RPMI7951 (cell line): Measurements from ENCODE around the gene AEBP2. TPM values are rescaled to one million over a fixed set of nuclear protein-coding genes. Genes with fewer than 3 reads are reported as not detected.
A peak's percentile ranks its signal among the peaks of the same experiment; 100 is the strongest.

ENCODE experiments used
- DNase-seq: peaks from one replicate; pipeline ENCODE4 v3.0.0-alpha.2; 2012; ENCODE audit warnings: low read depth
- total RNA-seq: library from RNA; depleted of rRNA; stranded (reverse); fragments of >200 nt; shearing (Covaris generic); gene quantifications from 2 replicates; pipeline ENCODE4 v1.2.3, GENCODE V29; 2014

Gene AEBP2
- total RNA-seq, 1 experiment from 2014 or later: 7.3 TPM

DNA sequence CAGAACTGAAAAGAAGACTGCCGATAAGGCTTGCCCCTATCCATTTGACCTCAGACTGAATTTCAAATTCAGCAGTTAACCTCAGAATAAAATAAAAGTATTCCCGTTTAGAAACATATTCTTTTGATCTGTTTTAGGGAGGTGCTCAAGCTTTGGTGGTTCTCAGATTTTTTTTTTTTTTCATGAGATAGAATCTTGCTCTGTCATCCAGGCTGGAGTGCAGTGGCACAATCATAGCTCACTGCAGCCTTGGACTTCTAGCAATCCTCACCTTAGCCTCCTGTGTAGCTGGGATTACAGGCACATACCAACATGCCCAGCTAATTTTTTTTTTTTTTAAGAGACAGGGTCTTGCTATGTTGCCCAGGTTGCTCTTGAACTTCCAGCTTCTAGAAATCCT, 15.5 kb downstream of the AEBP2 start:
- no peak for DNase-seq

DNA sequence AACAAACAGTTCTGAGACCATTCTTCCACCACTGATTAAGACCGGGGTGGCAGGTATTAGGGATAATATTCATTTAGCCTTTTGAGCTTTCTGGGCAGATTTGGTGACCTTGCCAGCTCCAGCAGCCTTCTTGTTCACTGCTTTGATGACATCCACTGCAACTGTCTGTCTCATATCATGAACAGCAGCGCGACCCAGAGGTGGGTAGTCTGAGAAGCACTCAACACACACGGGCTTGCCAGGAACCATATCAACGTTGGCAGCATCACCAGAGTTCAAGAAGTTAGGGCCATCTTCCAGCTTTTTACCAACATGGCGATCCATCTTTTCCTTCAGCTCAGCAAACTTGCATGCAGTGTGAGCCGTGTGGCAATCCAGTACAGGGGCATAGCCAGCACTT, 16.9 kb downstream of the AEBP2 start:
- no peak for DNase-seq

DNA sequence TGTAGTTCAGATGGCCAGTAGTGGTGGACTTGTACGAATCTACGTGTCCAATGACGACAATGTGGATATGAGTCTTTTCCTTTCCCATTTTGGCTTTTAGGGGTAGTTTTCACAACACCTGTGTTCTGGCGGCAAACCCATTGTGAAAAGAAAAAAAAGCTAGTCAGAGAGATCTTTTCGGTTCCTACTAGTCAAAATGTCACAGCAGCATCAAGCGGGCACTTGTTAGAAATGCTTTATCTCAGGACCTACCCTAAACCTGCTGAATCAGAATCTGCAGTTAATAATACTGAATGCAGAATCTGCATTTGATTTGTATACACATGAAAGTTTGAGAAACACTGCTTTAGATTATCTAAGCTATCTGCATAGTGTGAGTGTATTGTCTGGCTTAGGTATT, 18.3 kb downstream of the AEBP2 start:
- DNase-seq: no peak

DNA sequence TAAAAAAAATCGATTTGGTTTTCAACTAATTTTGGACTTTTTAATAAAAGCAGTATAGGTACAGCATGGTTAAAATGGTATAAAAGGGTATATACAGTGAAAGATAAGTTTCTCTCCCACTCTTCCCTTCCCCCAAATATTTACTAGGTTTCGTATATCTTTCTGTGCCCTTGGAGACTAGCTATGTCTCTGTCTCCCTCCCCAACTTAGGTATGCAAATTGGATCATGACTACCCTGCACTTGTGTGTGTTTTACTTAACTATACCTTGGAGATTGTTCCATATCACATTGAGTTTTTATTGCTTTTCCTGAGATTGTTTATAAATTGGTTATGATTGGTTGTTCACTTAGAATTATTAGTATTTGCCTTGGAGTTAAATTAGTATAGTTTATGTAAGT, 19.4 kb downstream of the AEBP2 start:
- no peak for DNase-seq

DNA sequence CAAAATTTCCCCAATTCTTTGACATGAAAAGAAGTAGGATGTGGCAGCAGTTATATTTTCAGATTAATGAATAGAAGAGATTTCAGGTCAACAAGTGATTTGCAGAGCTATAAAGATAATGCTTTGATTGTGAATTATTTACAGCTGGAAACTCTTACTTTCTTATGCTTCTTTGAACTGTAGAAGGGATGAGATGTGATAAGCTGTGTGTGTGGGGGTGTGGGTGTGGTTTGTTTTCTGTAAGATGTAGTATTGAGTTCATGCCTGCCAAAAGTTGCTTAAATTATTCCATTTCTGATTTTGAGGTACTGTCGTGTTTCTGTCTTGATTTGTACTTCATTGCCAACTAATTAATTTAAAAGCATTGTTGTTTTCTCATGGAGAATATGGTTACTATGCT, 22.7 kb downstream of the AEBP2 start:
- DNase-seq: no peak

DNA sequence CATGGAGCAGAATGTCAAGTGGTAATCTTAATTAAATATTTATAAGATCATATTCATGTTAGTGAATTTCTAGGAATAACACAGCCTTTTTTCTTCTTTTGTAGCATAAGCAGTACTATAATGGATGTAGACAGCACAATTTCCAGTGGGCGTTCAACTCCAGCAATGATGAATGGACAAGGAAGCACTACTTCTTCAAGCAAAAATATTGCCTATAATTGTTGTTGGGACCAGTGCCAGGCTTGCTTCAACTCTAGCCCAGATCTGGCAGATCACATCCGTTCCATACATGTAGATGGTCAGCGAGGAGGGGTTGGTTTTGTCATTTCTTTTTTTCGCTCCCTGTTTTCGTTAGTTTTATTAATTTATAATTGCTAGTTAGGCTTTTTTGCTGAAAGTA, 23.1 kb downstream of the AEBP2 start:
- DNase-seq: no peak

DNA sequence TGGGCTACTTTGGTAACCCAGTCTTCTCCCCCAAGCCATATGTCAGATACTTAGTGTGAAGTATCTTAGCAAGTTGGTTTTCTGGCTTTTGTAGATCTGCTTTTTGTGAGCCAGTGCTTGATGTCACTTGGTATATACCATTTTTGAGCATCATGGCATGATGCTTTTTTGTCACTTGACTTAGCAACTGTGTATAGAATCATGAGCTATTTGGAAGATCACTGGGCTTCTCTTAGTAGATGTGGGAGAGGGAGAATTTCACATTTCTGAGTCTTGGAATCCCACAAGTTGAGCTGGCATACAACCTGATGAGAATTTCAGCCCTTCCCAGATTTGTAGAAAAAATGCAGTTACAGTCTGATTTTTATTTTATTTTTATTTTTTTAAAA, 24.9 kb downstream of the AEBP2 start:
- no peak for DNase-seq

DNA sequence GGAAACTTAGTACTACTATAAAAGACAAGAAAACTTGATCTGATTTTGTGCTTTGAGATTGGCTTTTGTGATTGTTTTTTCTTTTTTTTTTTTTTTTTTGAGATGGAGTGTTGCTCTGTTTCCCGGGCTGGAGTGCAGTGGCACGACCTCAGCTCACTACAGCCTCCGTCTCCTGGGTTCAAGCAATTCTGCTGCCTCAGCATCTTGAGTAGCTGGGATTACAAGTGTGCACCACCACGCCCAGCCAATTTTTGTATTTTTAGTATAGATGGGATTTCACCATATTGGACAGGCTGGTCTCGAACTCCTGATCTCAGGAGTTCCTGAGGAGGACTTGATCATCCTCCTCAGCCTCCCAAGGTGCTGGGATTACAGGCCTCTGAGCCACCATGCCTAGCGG, 26.4 kb downstream of the AEBP2 start:
- no peak for DNase-seq

DNA sequence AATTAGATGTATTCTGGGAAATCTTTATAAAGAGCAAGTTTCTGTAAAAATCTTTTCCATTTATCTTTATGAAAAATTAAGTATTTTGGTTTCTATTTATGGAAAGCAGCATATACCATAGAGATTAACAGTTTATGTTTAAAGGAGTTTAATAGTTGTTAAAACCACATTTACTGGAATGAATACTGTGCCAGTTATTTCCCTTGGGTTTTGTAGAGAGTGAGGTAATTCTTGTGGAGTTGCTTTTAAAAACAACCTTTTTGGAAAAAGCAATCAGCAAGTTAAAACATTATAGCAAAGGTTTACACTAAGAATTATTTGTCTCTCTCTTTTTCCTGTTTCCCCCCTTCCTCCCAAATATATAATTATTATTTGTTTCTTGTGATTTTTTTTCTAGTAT, 34.9 kb downstream of the AEBP2 start:
- DNase-seq: no peak

DNA sequence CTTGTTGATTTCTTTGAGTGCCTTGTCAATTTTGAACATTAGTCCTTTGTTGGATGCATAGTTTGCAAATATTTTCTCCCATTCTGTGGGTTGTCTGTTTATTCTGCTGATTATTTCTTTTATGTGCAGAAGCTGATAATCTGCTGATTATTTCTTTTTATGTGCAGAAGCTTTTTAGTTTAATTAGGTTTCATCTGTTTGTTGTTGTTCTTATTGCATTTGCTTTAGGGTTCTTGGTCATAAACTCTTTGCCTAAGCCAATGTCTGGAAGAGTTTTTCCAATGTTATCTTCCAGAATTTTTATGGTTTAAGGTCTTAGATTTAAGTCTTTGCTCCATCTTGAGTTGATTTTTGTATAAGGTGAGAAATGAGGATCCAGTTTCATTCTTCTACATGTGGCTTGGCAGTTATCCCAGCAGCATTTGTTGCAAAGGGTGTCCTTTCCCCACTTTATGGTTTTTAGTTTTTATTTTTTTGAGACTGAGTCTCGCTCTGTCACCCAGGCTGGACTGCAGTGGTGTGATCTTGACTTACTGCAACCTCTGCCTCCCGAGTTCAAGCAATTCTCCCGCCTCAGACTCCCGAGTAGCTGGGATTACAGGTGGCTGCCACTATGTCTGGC, 36.7 kb downstream of the AEBP2 start:
- DNase-seq: peak; percentile 13

DNA sequence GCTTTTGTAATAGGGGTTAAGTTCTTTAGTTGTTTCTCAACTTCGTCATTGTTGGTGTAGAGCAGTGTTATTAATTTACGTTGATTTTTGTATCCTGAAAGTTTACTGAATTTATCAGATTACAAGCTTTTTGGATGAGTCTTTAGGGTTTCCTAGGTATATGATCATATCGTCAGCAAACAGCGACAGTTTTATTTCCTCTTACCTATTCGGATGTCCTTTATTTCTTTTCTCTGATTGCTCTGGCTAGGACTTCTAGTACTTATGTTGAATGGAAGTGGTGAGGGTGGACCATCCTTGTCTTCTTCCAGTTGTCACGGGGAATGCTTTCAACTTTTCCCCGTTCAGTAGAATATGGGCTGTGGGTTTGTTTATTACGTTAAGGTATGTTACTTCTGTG, 37.8 kb downstream of the AEBP2 start:
- DNase-seq: no peak

DNA sequence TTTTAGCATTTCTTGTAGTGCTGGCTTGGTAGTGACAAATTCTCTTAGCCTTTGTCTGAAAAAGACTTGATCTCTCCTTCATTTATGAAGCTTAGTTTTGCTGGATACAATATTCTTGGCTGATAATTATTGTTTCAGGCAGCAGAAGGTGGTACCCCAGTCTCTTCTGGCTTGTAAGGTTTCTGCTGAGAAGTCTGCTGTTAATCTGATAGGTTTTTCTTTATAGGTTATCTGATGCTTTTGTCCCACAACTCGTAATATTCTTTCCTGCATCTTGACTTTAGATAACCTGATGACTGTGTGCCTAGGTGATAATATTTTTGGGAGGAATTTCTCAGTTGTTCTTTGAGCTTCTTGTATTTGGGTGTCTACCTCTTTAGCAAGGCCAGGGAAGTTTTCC, 41.2 kb downstream of the AEBP2 start:
- no peak for DNase-seq

DNA sequence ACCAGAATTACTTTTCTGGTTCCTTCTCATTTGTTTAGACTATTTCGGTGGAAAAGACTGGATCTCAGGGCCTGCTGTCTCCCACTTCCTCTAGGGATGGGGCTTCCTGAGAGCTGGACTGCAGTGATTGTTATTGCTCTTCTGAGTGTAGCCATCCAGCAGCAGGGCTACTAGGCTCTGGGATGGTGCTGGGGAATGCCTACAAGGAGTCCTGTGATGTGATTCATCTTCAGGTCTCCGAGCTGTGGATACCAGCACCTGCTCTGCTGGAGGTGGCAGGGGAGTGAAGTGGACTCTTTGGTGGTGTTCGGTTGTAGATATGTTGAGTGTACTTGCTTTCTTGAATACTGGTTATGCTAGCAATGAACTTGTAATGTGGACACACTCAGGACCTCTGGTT, 42.7 kb downstream of the AEBP2 start:
- DNase-seq: no peak

DNA sequence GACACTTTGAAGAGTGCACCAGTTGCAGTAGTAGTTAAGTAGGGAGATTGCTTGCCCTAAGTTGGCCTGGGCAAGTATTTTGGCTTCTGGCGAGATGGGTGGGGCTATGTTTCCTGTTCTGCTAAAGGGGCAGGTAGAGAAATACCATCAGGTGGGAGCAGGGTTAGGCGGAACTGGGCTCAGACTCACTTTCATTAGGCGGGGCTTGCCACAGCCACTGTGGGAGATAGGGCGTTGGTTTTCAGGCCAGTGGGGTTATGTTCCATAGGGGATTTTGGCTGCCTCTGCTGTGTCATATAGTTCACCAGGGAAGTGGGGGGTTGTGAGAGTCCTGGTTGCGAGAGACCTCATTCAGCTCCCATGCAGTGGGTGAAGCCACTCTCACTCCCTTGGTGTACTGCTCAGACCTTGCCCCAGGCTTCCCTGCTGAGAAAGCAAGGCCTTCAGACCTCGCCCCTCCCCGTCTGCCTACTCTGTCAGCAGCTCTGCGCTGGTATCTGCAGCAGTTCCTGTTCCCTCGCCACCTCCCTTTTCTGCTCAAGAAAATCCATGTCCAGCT, 43.3 kb downstream of the AEBP2 start:
- DNase-seq: no peak

DNA sequence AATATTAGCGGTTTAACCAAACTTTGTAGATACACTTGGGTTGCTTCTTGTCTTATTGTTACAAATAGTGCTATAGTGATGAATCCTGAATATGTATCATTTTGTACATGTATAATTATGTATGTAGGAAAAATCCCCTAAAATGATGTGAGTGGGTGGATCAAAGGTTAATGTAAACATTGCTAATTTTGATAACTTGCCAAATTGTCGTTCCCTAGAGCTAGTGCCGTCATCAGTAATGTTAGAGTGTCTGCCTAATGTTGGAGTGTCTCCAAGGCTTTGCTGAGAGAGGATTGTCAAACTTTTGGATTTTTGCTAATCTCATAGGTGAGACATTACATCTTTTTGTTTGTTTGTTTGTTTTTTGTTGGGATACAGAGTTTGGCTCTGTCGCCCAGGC, 44.4 kb downstream of the AEBP2 start:
- no peak for DNase-seq

DNA sequence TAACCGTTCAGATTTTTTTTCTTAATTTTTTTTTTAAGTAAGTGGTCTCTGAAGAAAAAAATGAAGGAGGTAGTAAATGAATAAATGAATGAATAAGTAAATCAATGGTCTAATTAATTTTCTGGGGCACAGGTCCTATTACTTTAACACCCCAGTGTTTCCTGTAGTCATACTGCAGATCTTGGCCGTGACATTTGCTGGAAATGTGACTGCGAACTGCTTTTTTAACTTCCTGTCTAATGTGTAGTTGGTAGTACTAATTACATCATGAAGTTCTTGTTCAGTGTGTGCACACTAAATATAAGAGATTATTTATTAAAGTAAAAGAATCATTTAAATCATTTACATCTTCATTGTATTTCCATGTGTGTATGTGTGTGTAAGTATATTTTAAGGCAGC, 45.4 kb downstream of the AEBP2 start:
- no peak for DNase-seq

DNA sequence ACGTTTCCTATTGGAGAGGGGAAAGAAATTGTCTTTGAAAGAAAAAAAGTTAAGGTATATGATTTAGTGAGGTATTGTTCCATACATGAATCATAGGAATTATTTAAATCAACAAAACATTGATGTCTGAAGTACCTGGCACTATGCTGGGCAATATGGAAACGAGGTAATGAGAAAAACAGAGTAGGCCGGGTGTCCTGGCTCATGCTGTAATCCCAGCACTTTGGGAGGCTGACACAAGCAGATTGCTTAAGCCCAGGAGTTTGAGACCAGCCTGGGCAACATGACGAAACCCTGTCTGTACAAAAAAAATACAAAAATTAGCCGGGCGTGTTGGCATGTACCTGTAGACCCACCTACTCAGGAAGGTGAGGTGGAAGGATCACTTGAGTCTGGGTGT, 45.9 kb downstream of the AEBP2 start:
- no peak for DNase-seq

DNA sequence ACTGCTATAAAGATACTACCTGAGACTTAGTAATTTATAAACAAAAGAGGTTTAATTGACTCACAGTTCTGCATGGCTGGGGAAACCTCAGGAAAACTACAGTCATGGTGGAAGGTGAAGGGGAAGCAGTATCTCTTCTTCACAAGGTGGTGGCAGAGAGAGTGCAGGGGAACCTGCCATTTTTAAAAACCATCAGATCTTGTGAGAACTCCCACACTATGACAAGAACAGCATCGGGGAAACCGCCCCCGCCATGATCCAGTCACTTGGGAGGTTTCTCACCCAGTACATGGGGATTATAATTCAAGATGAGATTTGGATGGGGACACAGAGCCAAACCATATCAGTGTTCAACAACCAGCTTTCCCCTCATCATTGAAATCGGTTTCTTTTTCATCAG, 49.9 kb downstream of the AEBP2 start:
- DNase-seq: no peak

DNA sequence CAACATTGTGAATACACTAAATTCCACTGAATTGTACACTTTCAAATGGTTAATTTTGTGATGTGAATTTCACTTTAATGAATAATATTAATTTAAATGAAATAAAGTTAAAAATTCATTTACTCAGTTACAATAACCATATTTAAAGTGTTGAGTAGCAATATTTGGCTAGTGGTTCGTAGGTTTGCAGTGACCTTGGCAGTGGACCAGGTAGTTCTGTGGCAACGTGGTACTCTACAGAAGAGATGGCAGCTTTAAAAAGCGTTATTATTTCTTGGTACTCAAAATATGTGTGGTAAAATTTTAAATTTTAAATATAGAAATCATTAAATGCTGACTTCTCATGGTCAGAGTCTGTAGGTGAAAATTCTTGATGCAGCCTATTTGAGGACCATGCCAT, 51.6 kb downstream of the AEBP2 start:
- DNase-seq: no peak

DNA sequence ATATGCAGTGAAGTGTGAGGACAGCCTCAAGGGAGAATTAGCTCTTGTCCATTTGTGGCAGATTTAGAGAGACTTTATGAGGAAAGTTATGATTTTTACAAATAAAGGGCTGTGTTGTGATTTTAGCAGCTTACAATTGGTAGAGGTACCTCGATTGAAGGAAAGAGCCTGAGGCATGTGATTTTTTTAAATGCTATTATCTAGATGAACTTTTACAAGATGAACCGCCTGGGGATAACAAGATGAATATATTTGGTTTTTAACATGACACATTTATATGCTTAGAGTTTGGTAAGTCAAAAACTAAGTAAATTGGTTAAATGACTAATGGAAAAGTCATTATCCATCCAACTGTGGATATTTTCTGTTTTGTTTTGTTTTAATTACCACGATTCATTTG, 52.6 kb downstream of the AEBP2 start:
- peak; percentile 2 for DNase-seq

DNA sequence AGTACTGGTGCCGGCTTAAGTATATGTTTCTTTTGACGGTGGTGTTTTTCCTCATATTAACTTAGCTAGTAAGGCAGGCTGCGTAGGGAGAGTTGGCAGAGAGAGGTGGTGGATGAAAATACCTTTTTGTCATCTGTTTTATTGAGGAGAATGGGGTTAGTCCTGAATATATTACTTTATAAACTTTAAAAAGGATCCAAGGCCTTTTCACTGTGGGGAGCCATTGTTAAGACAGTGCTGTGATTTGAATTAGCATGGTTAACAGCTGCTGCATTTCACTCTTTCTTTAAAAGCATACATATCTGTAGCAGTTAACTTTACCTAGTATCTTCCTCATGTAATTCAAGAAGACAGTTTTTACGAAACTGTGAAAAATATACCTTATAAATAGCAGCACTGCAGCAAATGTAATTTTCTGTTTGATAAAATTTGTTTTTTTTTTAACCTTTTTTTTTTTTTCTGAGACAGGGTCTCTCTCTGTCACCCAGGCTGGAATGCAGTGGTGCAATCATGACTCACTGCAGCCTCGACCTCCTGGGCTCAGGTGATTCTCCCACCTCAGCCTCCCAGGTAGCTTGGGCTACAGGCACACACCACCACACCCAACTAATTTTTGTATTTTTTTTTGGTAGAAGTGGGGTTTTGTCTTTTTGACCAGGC, 57.1 kb downstream of the AEBP2 start:
- DNase-seq: no peak

DNA sequence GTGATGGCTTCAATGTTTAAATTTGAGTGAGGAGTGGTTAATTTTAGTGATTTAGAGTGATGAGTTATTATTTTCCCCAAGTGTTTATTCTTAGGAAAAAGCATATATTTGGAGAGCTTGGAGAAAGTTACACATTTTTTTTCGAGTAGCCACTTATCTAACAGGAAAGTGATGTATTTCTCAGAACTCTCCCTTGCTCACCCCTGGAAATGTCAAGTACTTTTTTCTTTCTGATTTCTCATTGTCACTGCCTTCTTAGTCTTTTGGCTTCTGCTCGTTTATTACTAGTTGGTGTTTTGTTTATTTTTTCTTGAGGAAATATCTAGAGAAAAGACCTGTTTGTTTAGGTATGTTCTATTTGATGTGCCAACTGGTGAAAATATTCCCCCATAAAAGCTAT, 58.8 kb downstream of the AEBP2 start:
- no peak for DNase-seq

DNA sequence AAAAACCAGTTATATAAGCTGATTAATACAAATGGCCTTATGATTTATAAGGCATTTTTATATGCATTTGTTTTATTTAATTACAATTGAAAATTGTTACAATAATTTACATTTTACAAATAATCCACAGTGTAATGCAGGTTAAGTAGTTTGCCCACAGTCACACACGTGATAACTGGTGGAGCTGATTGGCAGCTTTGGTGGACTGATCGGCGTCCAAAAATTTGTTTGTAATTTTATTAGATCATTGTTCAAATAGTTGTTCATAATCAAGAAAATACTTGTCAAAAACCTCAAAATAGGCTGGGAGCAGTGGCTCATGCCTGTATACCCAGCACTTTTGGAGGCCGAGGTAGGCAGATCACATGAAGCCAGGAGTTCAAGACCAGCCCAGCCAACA, 59.7 kb downstream of the AEBP2 start:
- no peak for DNase-seq

DNA sequence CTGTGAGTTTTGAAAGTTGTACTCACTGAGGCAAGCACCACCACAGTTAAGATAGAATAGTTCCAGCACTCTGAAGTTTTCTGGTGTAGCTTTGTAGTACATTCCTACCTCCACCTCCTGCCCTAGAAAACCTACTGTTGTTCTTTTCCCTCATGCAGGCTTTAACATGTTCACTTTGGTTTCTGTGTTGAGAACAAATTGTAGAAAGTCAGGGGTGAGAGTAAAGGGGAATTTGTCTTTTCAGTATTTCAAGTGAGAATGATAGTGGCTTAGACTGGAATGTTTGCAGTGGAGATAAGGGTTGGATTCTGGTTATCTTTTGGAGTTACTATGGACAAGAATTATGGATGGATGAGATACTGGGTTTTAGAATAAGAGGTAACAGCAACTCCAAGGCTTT, 67.2 kb downstream of the AEBP2 start:
- DNase-seq: no peak
